NCI-H2196 (cell line): ENCODE measurements around the gene CALHM3.
"Not testable (repeated sequence)": the region's sequence is repeated elsewhere in the genome, so short reads cannot be mapped to it uniquely, and the experiment has no call there.

Source experiments
- DNase-seq: peaks from one replicate; lab custom pipeline; 2025; ENCODE audit not compliant: unreplicated experiment; lab: John Stamatoyannopoulos, UW

The CALHM3 gene, protein sequence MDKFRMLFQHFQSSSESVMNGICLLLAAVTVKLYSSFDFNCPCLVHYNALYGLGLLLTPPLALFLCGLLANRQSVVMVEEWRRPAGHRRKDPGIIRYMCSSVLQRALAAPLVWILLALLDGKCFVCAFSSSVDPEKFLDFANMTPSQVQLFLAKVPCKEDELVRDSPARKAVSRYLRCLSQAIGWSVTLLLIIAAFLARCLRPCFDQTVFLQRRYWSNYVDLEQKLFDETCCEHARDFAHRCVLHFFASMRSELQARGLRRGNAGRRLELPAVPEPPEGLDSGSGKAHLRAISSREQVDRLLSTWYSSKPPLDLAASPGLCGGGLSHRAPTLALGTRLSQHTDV

DNA sequence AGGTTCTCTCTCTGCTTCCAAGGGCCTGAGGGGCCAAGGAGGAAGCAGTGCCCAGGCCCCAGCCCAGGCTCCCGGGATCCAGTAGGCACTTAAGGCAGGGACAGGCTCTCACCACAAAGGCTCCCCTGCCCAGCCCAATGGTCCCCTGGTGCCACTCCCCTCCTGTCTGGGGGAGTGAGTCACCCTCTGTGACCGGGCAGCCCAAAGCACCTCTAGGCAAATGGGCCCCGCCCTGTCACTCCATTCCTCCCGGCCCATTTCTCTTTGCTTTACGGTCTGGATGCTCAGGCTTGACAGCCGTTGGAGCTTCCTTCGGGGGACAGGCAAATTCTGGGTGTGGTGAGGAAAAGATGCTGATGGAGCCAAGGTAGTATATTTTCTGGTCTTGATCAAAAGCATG is at the start of gene CALHM3:
Gene CALHM3, minus strand, starts transcription at position 106 of the 400 bp plus-strand sequence. CDS start 208 bp downstream, outside the sequence.
- no peak for DNase-seq

DNA sequence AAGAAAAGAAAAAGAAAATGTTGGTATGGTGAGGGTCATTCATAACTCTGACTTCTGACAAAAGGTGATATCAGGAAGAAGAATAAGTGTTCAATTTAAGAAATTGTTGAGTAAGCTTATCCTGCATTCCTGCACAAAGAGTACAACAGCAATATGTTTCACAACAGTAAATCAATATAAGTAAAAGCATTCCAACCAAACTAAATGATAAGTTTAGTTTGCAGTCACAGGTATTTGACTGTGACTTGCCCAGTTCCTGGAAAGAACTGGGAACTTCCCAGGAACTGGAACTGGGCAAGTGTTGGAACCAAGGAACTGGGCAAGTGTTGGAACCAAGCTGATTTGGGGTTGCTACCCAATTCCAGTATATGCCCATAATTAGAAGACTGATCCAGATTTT is 49.5 kb upstream of the CALHM3 start:
- no peak for DNase-seq

DNA sequence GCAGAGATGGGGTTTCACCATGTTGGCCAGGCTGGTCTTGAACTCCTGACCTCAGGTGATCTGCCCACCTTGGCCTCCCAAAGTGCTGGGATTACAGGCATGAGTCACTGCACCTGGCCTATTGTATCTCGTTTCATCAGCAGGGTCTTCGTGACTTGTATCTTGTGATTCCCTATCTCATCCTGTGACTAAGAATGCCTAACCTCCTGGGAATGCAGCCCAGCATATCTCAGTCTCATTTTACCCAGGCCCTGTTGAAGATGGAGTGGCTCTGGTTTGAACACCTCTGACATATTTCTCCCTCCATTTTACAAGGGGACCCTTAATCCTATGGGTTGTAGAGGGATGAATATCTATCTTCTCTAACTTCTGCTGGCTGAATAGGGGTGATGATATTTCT is 48.4 kb upstream of the CALHM3 start:
- DNase-seq, result not testable (repeated sequence)

DNA sequence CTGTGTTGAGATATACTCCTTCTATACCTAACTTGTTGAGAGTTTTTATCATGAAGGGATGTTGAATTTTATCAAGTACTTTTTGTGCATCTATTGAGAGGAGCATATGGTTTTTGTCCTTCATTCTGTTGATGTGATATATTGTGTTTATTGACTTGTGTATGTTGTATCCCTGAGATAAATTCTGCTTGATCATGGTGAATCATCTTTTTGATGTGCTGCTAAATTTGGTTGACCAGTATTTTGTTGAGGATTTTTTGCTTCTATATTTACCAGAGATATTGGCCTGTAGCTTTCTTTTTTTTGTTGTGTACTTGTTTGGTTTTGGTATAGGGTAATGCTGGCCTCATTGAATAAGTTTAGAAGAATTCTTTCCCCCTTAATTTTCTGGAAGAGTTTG is 46.9 kb upstream of the CALHM3 start:
- DNase-seq, result no peak

DNA sequence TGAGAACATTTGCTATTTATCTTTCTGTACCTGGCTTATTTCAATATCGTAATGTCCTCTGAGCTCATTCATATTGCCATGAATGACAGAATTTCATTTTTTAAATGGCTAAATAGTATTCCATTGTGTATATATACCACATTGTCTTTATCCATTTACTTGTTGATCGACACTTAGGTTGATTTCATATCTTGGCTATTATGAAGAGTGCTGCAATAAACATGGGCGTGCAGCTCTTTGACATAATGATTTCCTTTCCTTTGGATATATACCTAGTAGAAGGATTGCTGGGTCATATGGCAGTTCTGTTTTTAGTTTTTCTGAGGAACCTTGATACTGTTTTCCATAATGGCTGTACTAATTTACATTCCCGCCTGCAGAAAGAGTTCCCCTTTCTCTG is 44.6 kb upstream of the CALHM3 start:
- no peak for DNase-seq

DNA sequence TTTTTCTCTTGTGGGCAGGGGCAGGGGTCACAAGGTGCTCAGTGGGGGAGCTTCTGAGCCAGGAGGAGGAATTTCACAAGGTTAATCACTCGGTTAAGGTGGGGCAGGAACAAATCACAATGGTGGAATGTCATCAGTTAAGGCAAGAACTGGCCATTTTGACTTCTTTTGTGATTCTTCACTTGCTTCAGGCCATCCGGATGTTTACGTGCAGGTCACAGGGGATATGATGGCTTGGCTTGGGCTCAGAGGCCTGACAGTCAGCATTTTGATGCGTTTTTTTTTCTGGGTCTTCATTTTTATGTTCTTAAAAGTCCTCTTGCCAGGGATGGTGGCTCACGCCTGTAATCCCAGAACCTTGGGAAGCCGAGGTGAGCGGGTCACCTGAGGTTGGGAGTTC is 43.0 kb upstream of the CALHM3 start:
- not testable (repeated sequence) for DNase-seq

DNA sequence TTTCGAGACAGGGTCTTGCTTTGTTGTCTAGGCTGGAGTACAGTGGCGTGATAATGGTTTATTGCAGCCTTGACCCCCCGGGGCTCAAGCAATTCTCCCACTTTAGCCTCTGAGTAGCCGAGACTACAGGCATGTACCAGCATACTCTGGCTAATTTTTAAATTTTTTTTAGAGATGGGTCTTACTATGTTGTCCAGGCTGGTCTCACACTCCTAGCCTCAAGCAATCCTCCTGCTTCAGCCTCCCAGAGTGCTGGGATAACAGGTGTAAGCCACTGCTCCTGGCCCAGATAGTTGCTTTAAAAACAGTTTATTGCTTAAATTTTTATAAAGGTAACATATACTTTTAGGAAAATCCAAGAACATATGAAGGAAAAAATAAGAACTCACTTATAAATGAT is 40.8 kb upstream of the CALHM3 start:
- no peak for DNase-seq

DNA sequence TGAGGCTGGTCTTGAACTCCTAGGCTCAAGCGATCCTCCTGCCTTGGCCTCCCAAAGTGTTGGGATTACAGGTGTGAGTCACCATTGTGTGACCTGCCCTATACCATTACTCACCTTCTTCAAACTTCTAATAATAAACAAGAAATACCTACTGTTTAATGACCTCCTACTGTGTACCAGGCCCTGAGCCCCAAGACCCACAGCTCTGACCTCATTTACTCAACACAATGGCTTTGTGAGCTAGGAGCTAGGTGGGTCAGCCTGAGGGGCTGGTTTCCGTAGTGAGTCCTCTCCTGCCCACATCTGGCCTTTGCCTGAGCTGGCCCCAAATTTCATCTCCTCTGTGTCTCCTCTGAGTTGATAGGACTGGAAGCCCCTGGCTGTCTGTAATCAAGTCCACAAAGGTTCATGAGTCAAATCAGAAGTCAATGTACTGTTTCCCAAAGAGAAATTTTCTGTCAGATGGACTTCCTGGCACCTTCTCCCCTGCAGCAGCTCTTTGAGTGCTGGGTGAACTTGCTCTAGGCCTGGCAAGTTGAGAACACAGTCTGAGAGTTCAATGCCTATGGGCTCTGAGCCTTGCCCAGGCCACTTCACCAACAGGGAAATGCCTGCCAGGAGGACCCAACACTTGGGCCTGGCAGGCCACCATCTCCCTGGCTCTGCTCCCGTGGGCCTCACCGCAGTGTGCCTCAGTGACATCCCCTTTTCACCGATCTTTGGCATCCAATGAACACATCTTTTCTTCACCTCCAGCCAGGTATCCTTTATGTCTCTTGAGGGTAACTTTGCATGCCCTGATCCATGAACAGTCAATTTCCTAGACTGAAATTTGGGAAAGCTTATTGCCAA is 38.4 kb upstream of the CALHM3 start:
- no peak for DNase-seq

DNA sequence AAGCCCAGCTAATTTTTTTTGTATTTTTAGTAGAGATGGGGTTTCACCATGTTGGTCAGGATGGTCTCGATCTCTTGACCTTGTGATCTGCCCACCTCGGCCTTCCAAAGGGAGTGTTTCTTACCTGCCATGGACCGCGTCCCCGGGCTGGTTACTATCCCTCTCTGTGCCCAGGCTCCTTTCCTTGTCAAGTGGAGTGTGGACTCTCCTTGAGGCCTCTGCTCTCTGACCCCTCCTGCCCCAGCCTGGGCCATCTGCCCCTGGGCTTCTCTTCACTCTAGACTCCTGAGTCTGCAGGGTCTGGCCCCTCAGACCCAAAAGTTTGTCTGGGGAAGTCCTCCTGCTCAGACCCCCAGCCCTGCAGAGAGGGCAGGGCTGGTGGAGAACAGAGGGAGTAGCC is 35.2 kb upstream of the CALHM3 start:
- DNase-seq, result no peak

DNA sequence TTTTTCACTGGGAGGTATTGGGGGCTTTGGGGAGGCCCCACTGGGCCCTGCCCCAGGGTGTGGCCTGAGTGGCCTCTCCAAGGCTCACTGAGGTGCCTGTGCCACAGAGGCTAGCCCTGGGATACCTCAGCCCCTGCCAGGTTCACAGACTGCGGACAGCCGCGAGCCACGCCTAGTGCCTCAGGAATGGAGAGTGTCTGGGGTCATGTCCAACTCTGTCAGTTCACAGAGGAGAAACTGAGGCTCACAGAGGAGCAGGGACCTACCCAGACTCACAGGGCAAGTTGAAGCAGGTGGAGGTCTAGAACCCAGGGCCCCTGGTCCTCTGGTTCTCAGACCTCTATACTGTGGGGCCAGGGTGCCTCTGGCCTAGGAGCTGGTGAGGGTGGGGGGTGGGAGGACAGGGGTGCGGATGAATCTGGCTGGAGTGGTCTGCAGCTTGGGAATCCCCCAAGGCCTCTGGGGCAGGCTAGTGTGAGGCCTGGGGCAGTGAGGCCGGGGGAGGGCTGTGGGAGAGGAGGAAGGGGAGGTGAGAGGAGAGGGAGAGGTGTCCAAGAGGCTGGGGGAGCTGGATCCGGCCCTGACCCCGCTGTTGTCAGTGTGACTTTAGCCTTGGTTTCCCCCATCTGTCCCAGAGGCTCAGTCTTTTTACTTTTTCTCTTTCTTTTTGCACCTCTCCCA is 34.5 kb upstream of the CALHM3 start:
- no peak for DNase-seq

DNA sequence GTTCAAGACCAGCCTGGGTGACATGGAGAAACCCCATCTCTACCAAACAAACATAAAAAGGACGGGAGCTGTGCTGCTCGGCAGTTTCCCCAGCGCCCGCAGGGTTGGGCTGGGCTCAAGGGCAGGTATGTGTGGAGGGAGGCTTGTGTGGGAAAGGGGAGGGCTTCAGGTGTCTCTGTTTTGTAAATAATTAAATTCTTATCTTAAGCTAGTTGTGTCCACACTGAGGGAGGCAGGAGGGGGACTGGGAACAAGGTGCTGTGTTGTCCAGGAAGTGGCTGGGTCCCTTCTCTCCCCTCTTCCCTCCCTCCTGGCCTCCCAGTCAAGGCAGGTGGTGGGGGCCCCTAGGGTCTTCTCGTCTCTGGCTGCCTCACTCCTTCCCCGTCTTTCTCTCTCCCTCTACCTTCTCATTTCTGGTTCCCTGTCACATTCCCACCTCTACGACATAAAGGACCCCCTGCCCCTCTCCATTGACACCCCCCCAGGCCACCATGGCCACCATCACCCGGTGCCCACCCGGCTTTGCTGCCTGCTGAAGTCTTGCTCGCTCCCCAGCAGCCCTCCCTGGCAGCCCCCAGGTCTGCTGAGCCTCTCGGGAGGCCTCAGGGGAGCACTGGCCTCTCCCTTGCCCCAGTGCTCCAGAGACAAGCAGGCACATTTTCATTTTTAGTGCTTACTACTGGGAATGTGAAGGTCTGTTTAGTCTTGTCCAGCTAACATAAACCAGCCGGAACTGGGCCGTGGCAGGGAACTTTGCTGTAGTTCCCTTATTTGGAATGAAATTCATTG is 33.7 kb upstream of the CALHM3 start:
- no peak for DNase-seq

DNA sequence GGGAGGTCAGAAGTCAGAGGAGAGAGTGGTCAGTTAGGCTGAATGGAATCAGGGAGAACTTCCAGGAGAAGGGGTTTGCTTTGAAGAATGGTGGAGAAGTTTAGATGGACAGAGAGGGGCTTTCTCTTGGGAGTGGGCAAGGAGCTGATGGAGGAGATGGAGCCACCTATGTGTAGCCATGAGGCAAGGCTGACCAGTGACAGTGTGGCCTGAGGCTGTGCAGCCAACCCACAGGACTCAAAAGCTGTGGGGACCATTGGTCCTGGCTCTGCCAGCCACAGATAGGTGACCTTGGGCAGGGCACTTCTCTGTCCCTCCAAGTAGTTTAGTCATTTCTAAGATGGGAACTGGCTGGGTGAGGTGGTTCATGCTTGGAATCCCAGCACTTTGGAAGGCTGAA is 33.1 kb upstream of the CALHM3 start:
- DNase-seq, result no peak

DNA sequence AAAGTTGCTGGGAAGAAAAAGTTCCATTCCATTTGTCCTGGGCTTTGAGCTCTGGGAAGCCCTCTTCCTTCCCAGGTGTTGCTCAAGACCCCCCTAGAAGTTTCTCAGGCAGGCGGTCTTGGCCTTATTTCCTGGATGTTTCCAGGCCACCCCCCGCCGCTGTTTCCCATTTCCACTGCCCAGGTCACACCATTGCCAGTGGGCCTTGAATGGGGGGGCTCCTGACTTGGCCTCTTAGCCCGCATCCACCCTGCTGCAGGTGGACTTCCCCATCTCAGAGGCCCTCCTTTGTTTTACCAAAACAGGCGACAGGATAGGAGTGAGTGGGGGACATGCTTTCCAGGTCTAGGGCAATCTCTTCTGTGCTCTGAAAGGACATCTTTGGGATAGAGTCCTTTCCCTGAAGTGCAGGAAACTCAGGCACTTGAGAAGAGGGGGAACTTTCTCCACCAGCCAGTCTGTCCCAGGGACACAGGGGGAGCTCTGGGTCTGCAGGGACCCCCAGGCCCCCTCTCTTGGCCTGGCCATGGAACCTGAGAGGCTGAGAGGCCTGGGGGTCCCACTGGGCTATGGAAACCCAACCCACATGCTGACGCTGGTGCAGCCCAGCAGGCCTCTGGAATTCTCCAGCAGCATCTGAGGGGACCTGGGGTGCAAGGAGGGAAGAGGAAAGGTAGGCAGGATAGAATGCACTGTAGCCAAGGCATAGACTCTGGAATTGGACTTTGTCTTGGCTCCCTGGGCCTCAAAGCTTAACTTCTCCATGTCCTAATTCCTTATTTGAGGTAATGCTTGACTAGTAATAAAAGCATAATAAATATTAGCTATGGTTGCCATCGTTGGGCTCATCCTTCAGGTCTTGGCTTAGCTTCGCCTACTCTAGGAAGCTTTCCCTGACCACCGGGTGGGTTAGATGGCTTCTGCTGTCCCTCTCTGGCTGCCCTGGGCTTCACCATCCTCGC is 32.0 kb upstream of the CALHM3 start:
- DNase-seq, result no peak

DNA sequence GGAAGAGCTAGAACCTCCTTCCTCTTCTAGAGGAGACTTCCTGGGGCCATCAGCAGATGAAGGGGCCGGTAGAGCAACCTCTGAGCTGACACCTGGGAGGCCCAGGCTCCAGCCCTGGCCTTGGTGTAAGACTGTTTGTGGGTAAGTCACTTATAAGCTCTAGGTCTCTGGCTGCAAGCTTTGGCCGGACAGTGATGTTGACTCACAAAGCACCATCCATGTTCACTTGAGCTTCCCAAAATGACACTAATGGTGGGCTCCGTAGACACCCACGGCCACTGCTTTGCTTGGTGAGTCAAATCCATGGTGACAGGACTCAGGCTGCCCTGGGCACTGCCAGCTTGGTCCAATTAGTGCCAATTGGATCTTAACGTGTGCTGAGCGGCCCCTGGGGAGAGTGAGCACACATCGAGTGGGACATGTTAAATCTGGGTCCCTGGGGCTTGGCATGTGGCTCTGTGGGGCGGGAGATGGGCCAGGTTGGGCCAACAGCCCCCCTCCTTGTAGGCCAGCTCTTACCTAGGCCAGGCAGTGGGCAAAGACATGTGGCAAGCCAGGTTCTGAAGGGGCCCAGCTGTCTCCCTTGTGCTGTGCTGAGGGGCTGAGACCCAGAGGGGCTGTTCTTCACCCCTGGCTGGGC is 31.1 kb upstream of the CALHM3 start:
- no peak for DNase-seq

DNA sequence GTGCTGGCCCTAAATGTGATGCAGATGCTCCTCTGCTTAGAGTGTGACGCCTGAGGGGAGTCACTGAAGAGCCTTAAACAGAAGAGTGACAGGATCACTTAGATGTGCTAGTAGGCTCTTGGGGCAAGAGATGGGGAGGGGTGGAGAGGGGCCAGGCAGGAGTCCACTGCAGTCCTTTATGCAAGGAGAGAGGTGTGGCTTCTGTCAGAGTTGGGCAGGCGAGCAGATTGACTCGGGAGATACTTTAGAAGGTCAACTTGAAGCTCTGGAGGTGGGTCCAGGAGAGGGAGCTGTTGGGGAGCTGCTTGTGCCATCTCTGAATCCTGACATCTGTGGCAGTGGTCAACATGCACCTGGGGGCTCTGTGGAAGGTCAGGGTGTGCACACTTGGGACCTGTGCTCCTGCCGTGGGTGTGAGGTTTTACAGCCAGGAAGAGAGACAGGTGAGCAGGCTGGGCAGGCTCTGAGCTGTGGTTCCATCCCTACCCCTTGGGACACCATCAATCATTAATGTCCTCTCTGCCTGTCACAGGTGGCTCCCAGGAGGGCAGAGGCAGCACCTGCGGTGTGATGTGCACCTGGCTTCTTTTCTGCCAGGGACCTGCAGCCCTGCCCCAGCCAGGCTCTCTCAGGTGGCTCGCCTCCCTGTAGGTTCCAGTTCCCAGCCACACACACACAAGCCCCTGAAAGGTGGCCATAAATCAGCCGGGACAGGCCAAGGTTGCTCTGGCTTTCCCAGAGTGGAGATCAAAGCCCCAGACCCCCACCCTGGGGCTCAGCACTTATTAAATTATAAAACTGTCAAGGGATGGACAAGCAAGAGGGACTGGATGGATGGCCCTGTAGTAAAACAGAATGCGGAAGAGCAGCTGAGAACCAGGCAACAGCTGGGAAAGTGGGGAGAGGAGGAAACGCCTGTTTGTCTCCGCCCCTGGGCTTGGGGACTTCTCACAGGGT is 28.5 kb upstream of the CALHM3 start:
- DNase-seq, result no peak

DNA sequence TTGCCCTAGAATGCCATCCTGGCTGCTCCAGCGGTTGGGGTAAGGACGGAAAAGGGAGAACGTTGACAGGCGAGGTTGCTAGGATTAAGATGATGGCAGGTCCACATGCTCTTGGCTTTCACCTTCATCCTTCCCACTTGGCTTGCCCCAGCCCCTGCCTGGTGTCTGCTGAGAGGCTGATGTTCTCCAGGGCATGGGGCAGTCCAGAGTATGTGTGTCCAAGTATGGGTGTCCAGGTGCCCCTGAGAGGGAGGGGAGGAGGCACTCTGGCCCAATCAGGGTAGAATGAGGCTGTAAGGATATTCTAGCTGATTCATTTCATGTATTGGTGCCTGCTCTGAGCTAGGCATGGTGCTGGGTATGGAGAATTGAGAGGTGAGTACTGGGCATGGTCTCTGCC is 27.0 kb upstream of the CALHM3 start:
- DNase-seq, result no peak

DNA sequence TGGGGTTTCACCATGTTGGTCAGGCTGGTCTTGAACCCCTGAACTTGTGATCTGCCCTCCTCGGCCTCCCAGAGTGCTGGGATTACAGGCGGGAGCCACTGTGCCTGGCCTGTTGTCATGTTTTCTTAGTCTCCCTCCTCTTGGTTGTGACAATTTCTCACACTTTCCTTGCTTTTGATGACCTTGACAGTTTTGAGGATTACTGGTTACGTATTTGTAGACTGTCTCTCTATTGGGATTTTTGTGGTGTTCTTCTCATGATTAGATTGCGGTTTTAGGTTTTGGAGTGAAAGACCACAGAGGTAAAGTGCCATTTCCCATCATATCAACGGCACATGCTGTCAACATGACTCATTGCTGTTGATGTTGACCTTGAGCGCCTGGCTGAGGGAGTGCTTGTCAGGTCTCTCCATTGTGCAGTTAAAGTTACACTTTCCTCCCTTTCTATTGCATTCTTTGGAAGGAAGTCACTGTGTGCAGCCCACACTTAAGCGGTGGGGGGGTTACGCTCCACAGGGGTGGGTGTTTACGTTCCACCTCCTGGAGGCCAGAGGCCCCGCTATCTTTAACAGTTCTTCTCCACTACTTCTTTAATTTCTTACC is 25.2 kb upstream of the CALHM3 start:
- DNase-seq, result no peak

DNA sequence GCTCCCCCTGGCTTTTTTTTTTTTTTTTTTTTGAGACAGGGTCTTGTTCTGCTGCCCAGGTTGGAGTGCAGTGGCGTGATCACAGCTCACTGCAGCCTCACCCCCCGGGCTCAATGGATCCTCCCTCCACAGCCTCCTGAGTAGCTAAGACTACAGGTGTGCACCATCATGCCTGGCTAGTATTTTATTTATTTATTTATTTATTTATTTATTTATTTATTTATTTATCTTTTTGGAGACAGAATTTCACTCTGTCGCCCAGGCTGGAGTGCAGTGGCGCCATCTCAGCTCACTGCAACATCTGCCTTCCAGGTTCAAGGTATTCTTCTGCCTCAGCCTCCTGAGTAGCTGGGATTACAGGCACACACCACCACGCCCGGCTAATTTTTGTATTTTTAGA is 24.7 kb upstream of the CALHM3 start:
- not testable (repeated sequence) for DNase-seq
